ENCODE measurements around the gene ARHGAP15.

The ARHGAP15 gene

GRCh38 chr2:143623231-143623908, 494.2 kb downstream of the ARHGAP15 start:
- Histone ChIP-seq H3K27ac (ENCODE audit: low read depth, low read length) (no peak overlapping the region), H3K9me2 (replicated peaks; ENCODE audit: insufficient read depth, low read length) (no peaks in the 10 kb centered on the region), H3K4me3 (ENCODE audit: insufficient read depth, low read length, poor library complexity, severe bottlenecking) (no peak overlapping the region), H3F3A (ENCODE audit: insufficient read depth) (no peaks in the 10 kb centered on the region), H3K9ac (ENCODE audit: low read length) (no peak overlapping the region), H4K20me1 (ENCODE audit: low read depth, low read length) (no peaks in the 10 kb centered on the region), H2AFZ (ENCODE audit: low read depth, low read length, severe bottlenecking) (no peak overlapping the region), H3K4me2 (ENCODE audit: low read depth, low read length, poor library complexity, severe bottlenecking) (no peak overlapping the region), H3K79me2 (ENCODE audit: insufficient read depth, low read length) (no peaks in the 10 kb centered on the region), H3K27me3 (ENCODE audit: low read length) (no peaks in the 10 kb centered on the region), H3K9me3 (ENCODE audit: insufficient read depth, low read length) (no peaks in the 10 kb centered on the region), H3K36me3 (ENCODE audit: low read length) (no peaks in the 10 kb centered on the region; the same call in 1 of the 2 replicates)
- TF ChIP-seq EZH2phosphoT487 (conservative IDR thresholded peaks at IDR 0.05; ENCODE audit: low read length) = no peak
- TF ChIP-seq CTCF (IDR thresholded peaks at IDR 0.05; ENCODE audit: insufficient read depth, low read length, poor library complexity, severe bottlenecking) = no peak

GRCh38 chr2:143623909-143624260, 494.7 kb downstream of the ARHGAP15 start:
- H3F3A ChIP-seq (ENCODE audit: insufficient read depth) = no peaks in the 10 kb centered on the region
- H3K36me3 ChIP-seq (ENCODE audit: low read length) = no peaks in the 10 kb centered on the region; the same call in 1 of the 2 replicates
- no peaks in the 10 kb centered on the region for H4K20me1 ChIP-seq (ENCODE audit: low read depth, low read length)
- no peaks in the 10 kb centered on the region for H3K27me3 ChIP-seq (ENCODE audit: low read length)
- H3K9me3 ChIP-seq (ENCODE audit: insufficient read depth, low read length) = no peaks in the 10 kb centered on the region
- no peaks in the 10 kb centered on the region for H3K79me2 ChIP-seq (ENCODE audit: insufficient read depth, low read length)
- no peak overlapping the region for H3K4me2 ChIP-seq (ENCODE audit: low read depth, low read length, poor library complexity, severe bottlenecking)
- no peak overlapping the region for H3K9ac ChIP-seq (ENCODE audit: low read length)
- H3K27ac ChIP-seq (ENCODE audit: low read depth, low read length) = no peak overlapping the region
- H2AFZ ChIP-seq (ENCODE audit: low read depth, low read length, severe bottlenecking) = no peak overlapping the region
- TF ChIP-seq EZH2phosphoT487 (conservative IDR thresholded peaks at IDR 0.05; ENCODE audit: low read length) (no peak), CTCF (IDR thresholded peaks at IDR 0.05; ENCODE audit: insufficient read depth, low read length, poor library complexity, severe bottlenecking) (no peak)
- no peak overlapping the region for H3K4me3 ChIP-seq (ENCODE audit: insufficient read depth, low read length, poor library complexity, severe bottlenecking)
- H3K9me2 ChIP-seq (replicated peaks; ENCODE audit: insufficient read depth, low read length) = no peaks in the 10 kb centered on the region

GRCh38 chr2:143629340-143629739, 500.1 kb downstream of the ARHGAP15 start:
- no peak for TF ChIP-seq CTCF (IDR thresholded peaks at IDR 0.05; ENCODE audit: insufficient read depth, low read length, poor library complexity, severe bottlenecking)
- no peak for TF ChIP-seq EZH2phosphoT487 (conservative IDR thresholded peaks at IDR 0.05; ENCODE audit: low read length)
- Histone ChIP-seq H2AFZ (ENCODE audit: low read depth, low read length, severe bottlenecking) (no peak overlapping the region), H3K27me3 (ENCODE audit: low read length) (no peaks in the 10 kb centered on the region), H3K9ac (ENCODE audit: low read length) (no peak overlapping the region), H3K79me2 (ENCODE audit: insufficient read depth, low read length) (no peaks in the 10 kb centered on the region), H4K20me1 (ENCODE audit: low read depth, low read length) (no peaks in the 10 kb centered on the region), H3K4me3 (ENCODE audit: insufficient read depth, low read length, poor library complexity, severe bottlenecking) (no peak overlapping the region), H3K9me2 (replicated peaks; ENCODE audit: insufficient read depth, low read length) (no peaks in the 10 kb centered on the region), H3K36me3 (ENCODE audit: low read length) (no peaks in the 10 kb centered on the region; the same call in 1 of the 2 replicates), H3F3A (ENCODE audit: insufficient read depth) (no peaks in the 10 kb centered on the region), H3K4me2 (ENCODE audit: low read depth, low read length, poor library complexity, severe bottlenecking) (no peak overlapping the region), H3K27ac (ENCODE audit: low read depth, low read length) (no peak overlapping the region), H3K9me3 (ENCODE audit: insufficient read depth, low read length) (no peaks in the 10 kb centered on the region)

Measured in SU-DHL-6 (cell line).